H7 (cell line): ENCODE data around the gene FUT8. TPM values are rescaled to one million over a fixed set of nuclear protein-coding genes. Genes with fewer than 3 reads are reported as not detected.

Source experiments
- DNase-seq: peaks from one replicate; pipeline ENCODE4 v3.0.0; 2012
- H3K27me3 ChIP-seq: 2 replicates; pipeline ENCODE4 v1.6.0; 2011; ENCODE audit warnings: mild to moderate bottlenecking, low read length; ENCODE audit not compliant: control insufficient read depth, insufficient read depth
- H3K36me3 ChIP-seq: replicated peaks from 2 replicates; pipeline ENCODE4 v1.5.1; 2011; ENCODE audit warnings: low read length; ENCODE audit not compliant: control insufficient read depth, insufficient read depth
- H3K4me3 ChIP-seq: 2 replicates; pipeline ENCODE4 v1.5.1; 2011; ENCODE audit warnings: low read depth, mild to moderate bottlenecking, control low read depth, low read length, moderate library complexity; ENCODE audit not compliant: insufficient read depth
- total RNA-seq: library from RNA; depleted of rRNA; stranded (reverse); fragments of >200 nt; shearing (Covaris generic); gene quantifications from 2 replicates; pipeline ENCODE4 v1.2.3, GENCODE V29; 2014

The FUT8 gene
- total RNA-seq, 1 experiment from 2014 or later = 34.9 TPM

DNA sequence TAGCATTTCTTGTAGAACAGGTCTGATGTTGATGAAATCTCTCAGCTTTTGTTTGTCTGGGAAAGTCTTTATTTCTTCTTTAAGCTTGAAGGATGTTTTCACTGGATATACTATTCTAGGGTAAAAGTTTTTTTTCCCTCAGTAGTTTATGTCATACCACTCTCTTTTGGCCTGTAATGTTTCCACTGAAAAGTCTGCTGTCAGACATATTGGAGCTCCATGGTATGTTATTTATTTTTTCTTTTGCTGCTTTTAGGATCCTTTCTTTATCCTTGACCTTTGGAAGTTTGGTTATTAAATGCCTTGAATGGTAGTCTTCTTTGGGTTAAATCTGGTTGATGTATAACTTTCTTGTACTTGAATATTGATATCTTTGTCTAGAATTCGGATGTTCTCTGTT, 306.1 kb downstream of the FUT8 start:
- Histone ChIP-seq H3K27me3 (no peaks in the 10 kb centered on the region), H3K4me3 (no peak overlapping the region), H3K36me3 (no peaks in the 10 kb centered on the region)
- no peak for DNase-seq

- Histone ChIP-seq H3K4me3 (no peak overlapping the region), H3K36me3 (no peaks in the 10 kb centered on the region), H3K27me3 (no peaks in the 10 kb centered on the region)
- DNase-seq = no peak
Measured at GRCh38 chr14:65720171-65720570, 307.6 kb downstream of the FUT8 start.

DNA sequence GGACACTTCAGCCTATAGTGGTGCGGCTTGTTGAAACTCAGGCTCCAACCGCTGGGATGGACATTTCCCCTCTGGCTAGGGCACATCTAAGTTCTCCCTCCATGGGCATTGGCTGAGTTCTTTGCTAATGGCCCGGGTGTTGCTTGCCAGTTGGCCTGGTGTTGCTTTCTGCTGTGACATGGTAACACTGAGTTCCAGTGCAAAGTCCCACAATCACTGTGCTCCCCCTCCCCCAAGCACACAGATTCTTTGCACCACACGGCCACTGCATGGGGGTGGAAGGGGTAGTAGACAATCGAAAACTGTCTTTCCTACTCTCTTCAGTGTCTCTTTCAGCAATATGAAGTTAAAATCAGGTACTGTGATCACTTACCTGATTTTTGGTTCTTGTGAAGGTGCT, 308.2 kb downstream of the FUT8 start:
- Histone ChIP-seq H3K27me3 (no peaks in the 10 kb centered on the region), H3K4me3 (no peak overlapping the region), H3K36me3 (no peaks in the 10 kb centered on the region)
- DNase-seq = no peak

- H3K4me3 ChIP-seq = no peak overlapping the region
- no peak for DNase-seq
- H3K27me3 ChIP-seq = no peaks in the 10 kb centered on the region
- no peaks in the 10 kb centered on the region for H3K36me3 ChIP-seq
Measured at GRCh38 chr14:65723348-65723747, 310.8 kb downstream of the FUT8 start.

GRCh38 chr14:65728604-65729003, 316.1 kb downstream of the FUT8 start:
- Histone ChIP-seq H3K27me3 (no peaks in the 10 kb centered on the region), H3K4me3 (no peak overlapping the region), H3K36me3 (no peaks in the 10 kb centered on the region; the same call in 1 of the 2 replicates)
- no peak for DNase-seq

GRCh38 chr14:65729566-65729965, 317.0 kb downstream of the FUT8 start:
- no peaks in the 10 kb centered on the region; the same call in 1 of the 2 replicates for H3K36me3 ChIP-seq
- no peak overlapping the region for H3K4me3 ChIP-seq
- no peak for DNase-seq
- no peaks in the 10 kb centered on the region for H3K27me3 ChIP-seq

DNA sequence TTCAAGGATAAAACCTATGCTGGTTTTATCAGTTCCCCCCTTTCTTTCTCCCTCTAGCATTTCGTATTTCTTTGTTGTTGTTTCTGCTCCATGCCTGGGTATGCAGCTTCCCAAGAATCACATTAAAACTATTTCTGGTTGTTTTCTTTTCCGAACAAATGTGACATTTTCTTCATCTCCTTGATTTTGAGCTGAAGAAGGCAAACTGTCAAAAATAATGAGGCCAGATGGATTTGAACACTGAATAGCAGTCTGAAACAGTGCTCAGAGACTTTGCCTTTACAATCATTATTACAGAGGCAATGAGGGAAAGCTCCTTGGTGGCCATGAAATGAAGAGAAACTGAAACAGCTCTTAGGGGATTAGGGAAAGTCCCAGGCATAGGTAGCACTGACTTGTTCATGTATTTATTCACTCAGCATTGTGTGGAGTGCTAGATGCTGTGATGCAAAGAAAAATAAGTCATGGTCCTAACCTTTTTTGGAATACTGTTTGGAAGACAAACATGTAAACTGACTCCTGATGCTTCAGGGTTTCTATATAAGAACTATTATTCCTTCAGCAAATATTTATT, 319.5 kb downstream of the FUT8 start:
- Histone ChIP-seq H3K36me3 (no peaks in the 10 kb centered on the region; the same call in 1 of the 2 replicates), H3K4me3 (no peak overlapping the region), H3K27me3 (no peaks in the 10 kb centered on the region)
- DNase-seq = no peak

DNA sequence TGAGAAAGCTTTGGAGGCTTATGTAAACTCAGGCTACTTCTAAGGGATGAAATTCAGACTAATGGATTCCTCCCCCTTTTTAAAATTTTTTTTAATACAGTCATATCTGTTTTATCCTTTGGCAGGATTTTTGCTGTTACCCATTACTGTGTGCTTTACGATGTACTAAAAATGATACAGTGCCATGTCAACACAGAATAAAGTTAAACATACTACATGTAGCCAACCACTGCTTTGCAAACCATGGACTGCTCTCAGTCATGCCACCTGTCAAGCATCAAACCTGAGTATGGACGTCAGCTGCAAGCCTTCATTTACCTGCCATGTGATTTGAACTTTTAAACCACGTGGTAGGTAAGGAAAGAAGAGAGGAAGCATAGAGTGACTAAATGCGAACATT, 325.8 kb downstream of the FUT8 start:
- Histone ChIP-seq H3K27me3 (no peaks in the 10 kb centered on the region), H3K36me3 (no peaks in the 10 kb centered on the region), H3K4me3 (no peak overlapping the region)
- DNase-seq = no peak

GRCh38 chr14:65745396-65746190, 333.1 kb downstream of the FUT8 start:
- Histone ChIP-seq H3K4me3 (no peak overlapping the region), H3K27me3 (no peaks in the 10 kb centered on the region), H3K36me3 (no peaks in the 10 kb centered on the region)
- DNase-seq = no peak

DNA sequence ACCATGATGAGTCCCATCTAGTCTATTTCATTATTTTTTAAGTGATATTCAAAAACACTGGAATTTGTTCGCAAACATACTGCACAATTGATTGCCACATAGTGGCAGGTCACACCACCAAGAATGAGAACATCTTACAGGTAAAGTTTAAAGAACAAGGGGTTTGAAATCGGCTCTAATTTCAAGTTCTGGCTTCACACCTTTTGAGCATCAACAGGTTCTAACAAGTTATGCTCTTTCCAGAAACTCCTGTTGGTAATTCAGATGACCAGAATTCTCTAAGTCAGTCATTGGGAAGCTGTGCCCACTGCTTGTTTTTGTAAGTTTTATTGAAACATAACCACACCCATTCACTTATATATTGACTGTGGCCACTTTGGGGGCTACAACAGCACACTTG, 336.3 kb downstream of the FUT8 start:
- DNase-seq = no peak
- Histone ChIP-seq H3K4me3 (no peak overlapping the region), H3K27me3 (no peaks in the 10 kb centered on the region), H3K36me3 (no peaks in the 10 kb centered on the region)

DNA sequence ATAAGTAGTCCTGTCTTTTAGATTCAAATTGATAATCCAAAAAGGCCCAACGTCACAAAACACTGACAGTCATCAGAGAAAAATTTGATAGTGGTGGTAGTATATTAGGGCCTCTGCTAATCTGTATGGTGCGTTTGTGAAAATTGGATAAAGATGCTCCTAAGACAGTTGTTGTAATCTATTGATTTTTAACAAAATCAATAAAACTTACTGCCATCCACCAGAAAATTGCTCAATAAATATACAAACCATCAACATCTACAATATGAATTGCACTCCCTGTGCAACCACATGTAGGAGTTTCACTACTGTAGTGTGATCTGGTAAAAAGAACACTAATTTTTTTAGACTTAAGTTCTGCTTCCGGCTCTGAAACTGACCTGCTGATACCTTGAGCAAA, 336.8 kb downstream of the FUT8 start:
- Histone ChIP-seq H3K4me3 (no peak overlapping the region), H3K36me3 (no peaks in the 10 kb centered on the region), H3K27me3 (no peaks in the 10 kb centered on the region)
- DNase-seq = no peak

DNA sequence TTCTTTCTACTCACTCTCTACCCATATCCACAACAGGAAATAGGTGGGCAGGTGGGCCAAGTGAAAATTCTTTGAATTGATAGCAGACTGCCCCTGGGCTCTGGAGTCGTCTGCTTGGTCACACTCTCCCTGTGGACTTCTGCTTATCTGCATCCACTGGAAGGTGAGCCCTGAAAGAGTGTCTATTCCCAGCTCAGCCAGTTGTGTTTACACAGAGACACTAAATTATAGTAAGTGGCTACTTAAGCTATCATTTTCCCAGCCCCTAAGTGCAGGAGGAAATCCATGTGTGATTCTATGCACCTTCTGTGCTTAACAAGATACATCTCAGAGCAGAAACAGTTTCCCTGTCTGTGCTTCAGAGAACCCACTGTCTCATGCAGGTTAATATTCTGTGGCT, 338.4 kb downstream of the FUT8 start:
- Histone ChIP-seq H3K27me3 (no peaks in the 10 kb centered on the region), H3K4me3 (no peak overlapping the region), H3K36me3 (no peaks in the 10 kb centered on the region)
- no peak for DNase-seq

- DNase-seq = no peak
- H3K27me3 ChIP-seq = no peaks in the 10 kb centered on the region
- H3K36me3 ChIP-seq = no peaks in the 10 kb centered on the region
- no peak overlapping the region for H3K4me3 ChIP-seq
Measured at GRCh38 chr14:65751510-65751909, 339.0 kb downstream of the FUT8 start.

DNA sequence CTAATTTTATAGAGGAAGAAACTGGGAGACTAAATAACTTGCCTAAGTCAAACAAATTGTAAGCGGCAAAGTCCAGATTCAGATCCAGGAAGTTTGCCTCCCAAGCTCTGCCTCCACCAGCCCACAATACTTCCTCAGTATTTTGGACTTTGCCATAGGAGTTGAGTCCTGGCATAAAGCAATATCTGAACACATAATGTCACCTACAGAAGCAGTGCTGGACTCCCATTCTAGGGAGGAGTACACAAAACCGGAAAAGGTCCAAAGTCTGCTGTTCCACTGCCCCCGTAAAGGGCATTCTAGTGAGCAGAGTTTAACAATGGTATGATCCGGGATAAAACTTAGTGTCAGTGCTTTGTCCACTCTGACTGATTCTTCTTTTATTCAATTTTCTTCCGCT, 340.5 kb downstream of the FUT8 start:
- H3K27me3 ChIP-seq = no peaks in the 10 kb centered on the region
- DNase-seq = no peak
- H3K4me3 ChIP-seq = no peak overlapping the region
- no peaks in the 10 kb centered on the region for H3K36me3 ChIP-seq

DNA sequence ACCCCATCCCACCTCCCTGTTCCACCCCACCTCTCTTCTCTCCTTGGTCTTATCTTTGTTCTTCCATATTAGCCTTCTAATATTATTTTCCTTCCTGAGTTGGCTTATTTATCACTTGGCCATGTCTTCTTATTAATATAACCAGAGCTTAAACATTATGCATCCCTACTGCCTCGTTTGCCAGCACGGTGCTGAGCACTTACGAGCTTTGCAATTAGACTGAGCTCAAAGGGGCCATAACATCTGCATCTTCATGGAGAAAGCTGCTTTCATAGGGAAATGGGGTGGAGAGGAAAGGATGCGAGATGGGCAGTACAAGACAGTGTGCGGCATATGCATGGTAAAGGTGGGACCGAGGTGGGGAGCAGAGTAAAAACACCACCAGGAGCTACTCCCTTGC, 342.8 kb downstream of the FUT8 start:
- Histone ChIP-seq H3K4me3 (no peak overlapping the region), H3K27me3 (no peaks in the 10 kb centered on the region), H3K36me3 (no peaks in the 10 kb centered on the region)
- no peak for DNase-seq
